Measurements from ENCODE around the gene RASSF4. TPM values are rescaled to one million over a fixed set of nuclear protein-coding genes. Genes with fewer than 3 reads are reported as not detected.

The RASSF4 gene
- total RNA-seq, 4 donors from 2014 or later = 1.7 to 22.5 (median 7.4) TPM

GRCh38 chr10:44934416-44935200 is 25.0 kb upstream of the RASSF4 start:
- no peaks in the 10 kb centered on the region for H3K9me3 ChIP-seq
- no peak overlapping the region for H3K4me3 ChIP-seq
- H3K27ac ChIP-seq = peak overlapping the region in 2 of 4 donors; percentile 25 to 43
- WGBS, 2 donors = 82 to 91% methylated on average over 13 to 14 of the region's 18 CpGs
- no peak for DNase-seq
- no peak for TF ChIP-seq POLR2A (IDR thresholded peaks at IDR 0.05)
- no peak for TF ChIP-seq CTCF (IDR thresholded peaks at IDR 0.05)
- H3K36me3 ChIP-seq = no peaks in the 10 kb centered on the region
- H3K27me3 ChIP-seq = no peaks in the 10 kb centered on the region
- intact Hi-C loops (cut with DNase I) = loop anchor here (5.0 kb wide), 1 partner anchor 38 kb away; no protein-coding TSS in a partner anchor
- peaks cover 0 to 25% (median 10%) of the 10 kb centered on the region in 3 donors for H3K4me1 ChIP-seq

GRCh38 chr10:44935201-44935965 is 24.2 kb upstream of the RASSF4 start:
- intact Hi-C loops (cut with DNase I) = no loop called here
- WGBS, 2 donors = 13 to 54% methylated on average over 1 to 4 of the region's 9 CpGs
- peak overlapping the region in 2 of 4 donors; percentile 39 to 43 for H3K27ac ChIP-seq
- TF ChIP-seq CTCF (IDR thresholded peaks at IDR 0.05) (no peak), POLR2A (IDR thresholded peaks at IDR 0.05) (no peak)
- H3K4me3 ChIP-seq = no peak overlapping the region
- DNase-seq = no peak
- H3K9me3 ChIP-seq = no peaks in the 10 kb centered on the region
- peaks cover 0 to 25% (median 10%) of the 10 kb centered on the region in 3 donors for H3K4me1 ChIP-seq
- no peaks in the 10 kb centered on the region for H3K36me3 ChIP-seq
- H3K27me3 ChIP-seq = no peaks in the 10 kb centered on the region

- Histone ChIP-seq H3K9me3 (no peaks in the 10 kb centered on the region), H3K4me1 (peaks cover 0 to 25% (median 10%) of the 10 kb centered on the region in 3 donors), H3K27ac (peak overlapping the region in 3 of 4 donors; percentile 17 to 43 (median 39)), H3K4me3 (no peak overlapping the region), H3K36me3 (no peaks in the 10 kb centered on the region), H3K27me3 (no peaks in the 10 kb centered on the region)
- no peak for DNase-seq
- intact Hi-C loops (cut with DNase I) = no loop called here
- TF ChIP-seq CTCF (IDR thresholded peaks at IDR 0.05) (no peak), POLR2A (IDR thresholded peaks at IDR 0.05) (no peak)
- WGBS, 2 donors = 57 to 60% methylated on average over 3 of the region's 3 CpGs
These were observed 23.7 kb upstream of the RASSF4 start for GRCh38 chr10:44935966-44936295.

- no peak for TF ChIP-seq CTCF (IDR thresholded peaks at IDR 0.05)
- TF ChIP-seq POLR2A (IDR thresholded peaks at IDR 0.05) = no peak
These were observed 23.2 kb upstream of the RASSF4 start for GRCh38 chr10:44936314-44936975.

More at GRCh38 chr10:44936314-44936975, 23.2 kb upstream of the RASSF4 start:
- no peak for DNase-seq
- no peak overlapping the region for H3K4me3 ChIP-seq
- WGBS, 2 donors = 71 to 85% methylated on average over 3 of the region's 7 CpGs
- H3K9me3 ChIP-seq = no peaks in the 10 kb centered on the region
- intact Hi-C loops (cut with DNase I) = no loop called here
- no peaks in the 10 kb centered on the region for H3K27me3 ChIP-seq
- no peaks in the 10 kb centered on the region for H3K36me3 ChIP-seq
- H3K4me1 ChIP-seq = peaks cover 0 to 25% (median 10%) of the 10 kb centered on the region in 3 donors
- H3K27ac ChIP-seq = peak overlapping the region in 3 of 4 donors; percentile 17 to 43 (median 39)

Measured in esophagus squamous epithelium (tissue), 5 donors.